ENCODE measurements around the gene KCNQ1.

Gene KCNQ1

GRCh38 chr11:2444821-2445745 lies at the start of gene KCNQ1:
Gene KCNQ1 (plus strand): TSS chr11:2445008. CDS start chr11:2445099, 91 bp downstream.
- DNase-seq = no peak

- no peak for DNase-seq
Observed at GRCh38 chr11:2395211-2395730, 49.5 kb upstream of the KCNQ1 start.

GRCh38 chr11:2395856-2396255 lies 49.0 kb upstream of the KCNQ1 start:
- DNase-seq = no peak

GRCh38 chr11:2396471-2396870 lies 48.3 kb upstream of the KCNQ1 start:
- no peak for DNase-seq

- no peak for DNase-seq
Observed at GRCh38 chr11:2397005-2397404, 47.8 kb upstream of the KCNQ1 start.

GRCh38 chr11:2398664-2399355 lies 46.0 kb upstream of the KCNQ1 start:
- no peak for DNase-seq

- no peak for DNase-seq
Observed at GRCh38 chr11:2399488-2400068, 45.2 kb upstream of the KCNQ1 start.

GRCh38 chr11:2400069-2400761 lies 44.6 kb upstream of the KCNQ1 start, which contains the start of gene TSSC4:
Gene TSSC4 (plus strand): TSS chr11:2400750. CDS start chr11:2402634, 1,884 bp downstream.
- peak; percentile 98 to 100 for DNase-seq

- DNase-seq = no peak
Observed at GRCh38 chr11:2400762-2401435, 43.9 kb upstream of the KCNQ1 start.

- no peak for DNase-seq
Observed at GRCh38 chr11:2401436-2401984, 43.3 kb upstream of the KCNQ1 start.

GRCh38 chr11:2402106-2402505 lies 42.7 kb upstream of the KCNQ1 start:
- DNase-seq = no peak

- DNase-seq = no peak
Observed at GRCh38 chr11:2402890-2403645, 41.7 kb upstream of the KCNQ1 start.

- no peak for DNase-seq
Observed at GRCh38 chr11:2404735-2405196, 40.0 kb upstream of the KCNQ1 start.

GRCh38 chr11:2406451-2406850 lies 38.4 kb upstream of the KCNQ1 start:
- no peak for DNase-seq

GRCh38 chr11:2406878-2407410 lies 37.9 kb upstream of the KCNQ1 start:
- no peak for DNase-seq

- no peak for DNase-seq
Observed at GRCh38 chr11:2408671-2409070, 36.1 kb upstream of the KCNQ1 start.

- DNase-seq = no peak
Observed at GRCh38 chr11:2409126-2409525, 35.7 kb upstream of the KCNQ1 start.

- DNase-seq = no peak
Observed at GRCh38 chr11:2409611-2410468, 35.0 kb upstream of the KCNQ1 start.

GRCh38 chr11:2410616-2411015 lies 34.2 kb upstream of the KCNQ1 start:
- DNase-seq = no peak

All from NCI-H187 (cell line).